Measurements from ENCODE around the gene OR2T35.

- TF ChIP-seq CTCF (conservative IDR thresholded peaks at IDR 0.05; ENCODE audit: low read length) (no peak), EZH2phosphoT487 (IDR thresholded peaks at IDR 0.05; ENCODE audit: borderline replicate concordance, low read depth, low read length) (no peak)
These were observed 45.7 kb downstream of the OR2T35 start for GRCh38 chr1:248599396-248599795.

Measured in OCI-LY7 (cell line).